Mammary epithelial cell (primary cell): ENCODE data around the gene TRIP13.

Experiments
- CTCF ChIP-seq, 2 donors: IDR thresholded peaks in 1 of 2; conservative IDR thresholded peaks in 1 of 2; 2 replicates each; pipeline ENCODE4 v1.5.1; 2011 to 2012; ENCODE audit warnings: inconsistent platforms in 2 of 2, low read length in 2 of 2, mild to moderate bottlenecking in 2 of 2, control low read depth in 1 of 2, low read depth in 1 of 2; ENCODE audit not compliant: insufficient read depth in 1 of 2; ENCODE audit errors: extremely low read depth in 1 of 2
- EZH2 ChIP-seq: IDR thresholded peaks from 2 replicates; pipeline ENCODE4 v1.6.1; 2012; ENCODE audit warnings: low read length, inconsistent platforms, borderline replicate concordance

GRCh38 chr5:914174-914573 is 21.5 kb downstream of the TRIP13 start:
- TF ChIP-seq CTCF (conservative IDR thresholded peaks at IDR 0.05 in 1 of 2, IDR thresholded peaks at IDR 0.05 in 1 of 2; ENCODE audit: extremely low read depth in 1 of 2, insufficient read depth in 1 of 2, low read depth in 1 of 2, low read length in 2 of 2) (no peak), EZH2 (no peak)
